ENCODE data around the gene PCDH12. TPM values are rescaled to one million over a fixed set of nuclear protein-coding genes. Genes with fewer than 3 reads are reported as not detected.

The PCDH12 gene
- total RNA-seq, 1 experiment from 2014 or later = 0.15 TPM

DNA sequence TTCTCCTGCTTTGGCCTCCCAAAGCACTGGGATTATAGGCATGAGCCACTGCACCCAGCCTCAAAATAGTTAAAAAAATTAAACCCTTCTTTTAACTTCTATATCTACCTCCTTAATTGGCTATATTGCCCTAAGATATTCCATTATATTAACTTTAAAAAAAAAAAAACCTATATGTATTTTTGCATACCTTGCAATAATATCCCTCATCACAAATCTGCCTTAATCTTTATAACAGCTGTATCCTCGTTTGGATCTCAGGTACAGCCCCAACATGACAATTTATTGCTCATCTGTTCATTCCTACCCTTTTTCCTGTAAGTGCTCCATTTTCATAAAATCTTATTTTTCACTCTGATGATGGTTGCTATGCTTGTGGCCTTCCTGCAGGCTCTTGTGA is 42.2 kb upstream of the PCDH12 start:
- H3K27ac ChIP-seq (ENCODE audit: low read length) = no peak overlapping the region
- H3K27me3 ChIP-seq (ENCODE audit: low read length) = no peaks in the 10 kb centered on the region
- H3K9me3 ChIP-seq (ENCODE audit: low read length) = no peaks in the 10 kb centered on the region
- no peaks in the 10 kb centered on the region for H3F3A ChIP-seq (ENCODE audit: low read length, unreplicated experiment)
- no peak overlapping the region for H3K9ac ChIP-seq (ENCODE audit: low read length)
- H3K4me3 ChIP-seq (ENCODE audit: low read length) = no peak overlapping the region
- H2AFZ ChIP-seq (ENCODE audit: low read length) = no peak overlapping the region
- no peak for ATAC-seq
- H4K20me1 ChIP-seq (ENCODE audit: low read length) = no peaks in the 10 kb centered on the region
- H3K79me2 ChIP-seq (ENCODE audit: low read length) = no peaks in the 10 kb centered on the region
- no peaks in the 10 kb centered on the region for H3K9me2 ChIP-seq (replicated peaks; ENCODE audit: low read length)
- no peaks in the 10 kb centered on the region for H3K4me1 ChIP-seq (ENCODE audit: insufficient read depth, low read length)
- POLR2A ChIA-PET (ENCODE audit: unreplicated experiment) = no interaction called here
- CTCF ChIA-PET = no interaction called here
- DNase-seq = no peak
- TF ChIP-seq EZH2 (IDR thresholded peaks at IDR 0.05; ENCODE audit: low read length, unreplicated experiment) = no peak
- no peak for TF ChIP-seq EZH2phosphoT487 (IDR thresholded peaks at IDR 0.05; ENCODE audit: borderline replicate concordance, low read length)
- TF ChIP-seq, protein P1, sequence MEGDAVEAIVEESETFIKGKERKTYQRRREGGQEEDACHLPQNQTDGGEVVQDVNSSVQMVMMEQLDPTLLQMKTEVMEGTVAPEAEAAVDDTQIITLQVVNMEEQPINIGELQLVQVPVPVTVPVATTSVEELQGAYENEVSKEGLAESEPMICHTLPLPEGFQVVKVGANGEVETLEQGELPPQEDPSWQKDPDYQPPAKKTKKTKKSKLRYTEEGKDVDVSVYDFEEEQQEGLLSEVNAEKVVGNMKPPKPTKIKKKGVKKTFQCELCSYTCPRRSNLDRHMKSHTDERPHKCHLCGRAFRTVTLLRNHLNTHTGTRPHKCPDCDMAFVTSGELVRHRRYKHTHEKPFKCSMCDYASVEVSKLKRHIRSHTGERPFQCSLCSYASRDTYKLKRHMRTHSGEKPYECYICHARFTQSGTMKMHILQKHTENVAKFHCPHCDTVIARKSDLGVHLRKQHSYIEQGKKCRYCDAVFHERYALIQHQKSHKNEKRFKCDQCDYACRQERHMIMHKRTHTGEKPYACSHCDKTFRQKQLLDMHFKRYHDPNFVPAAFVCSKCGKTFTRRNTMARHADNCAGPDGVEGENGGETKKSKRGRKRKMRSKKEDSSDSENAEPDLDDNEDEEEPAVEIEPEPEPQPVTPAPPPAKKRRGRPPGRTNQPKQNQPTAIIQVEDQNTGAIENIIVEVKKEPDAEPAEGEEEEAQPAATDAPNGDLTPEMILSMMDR (conservative IDR thresholded peaks at IDR 0.05; ENCODE audit: low read depth, low read length) = no peak
- H3K36me3 ChIP-seq (ENCODE audit: low read depth, low read length) = peaks cover 4% of the 10 kb centered on the region
- H3K4me2 ChIP-seq (ENCODE audit: low read length) = no peak overlapping the region
- intact Hi-C loops (cut with micrococcal nuclease) = no loop called here
- no TSS peak for BruUV-seq (replicated peaks)

DNA sequence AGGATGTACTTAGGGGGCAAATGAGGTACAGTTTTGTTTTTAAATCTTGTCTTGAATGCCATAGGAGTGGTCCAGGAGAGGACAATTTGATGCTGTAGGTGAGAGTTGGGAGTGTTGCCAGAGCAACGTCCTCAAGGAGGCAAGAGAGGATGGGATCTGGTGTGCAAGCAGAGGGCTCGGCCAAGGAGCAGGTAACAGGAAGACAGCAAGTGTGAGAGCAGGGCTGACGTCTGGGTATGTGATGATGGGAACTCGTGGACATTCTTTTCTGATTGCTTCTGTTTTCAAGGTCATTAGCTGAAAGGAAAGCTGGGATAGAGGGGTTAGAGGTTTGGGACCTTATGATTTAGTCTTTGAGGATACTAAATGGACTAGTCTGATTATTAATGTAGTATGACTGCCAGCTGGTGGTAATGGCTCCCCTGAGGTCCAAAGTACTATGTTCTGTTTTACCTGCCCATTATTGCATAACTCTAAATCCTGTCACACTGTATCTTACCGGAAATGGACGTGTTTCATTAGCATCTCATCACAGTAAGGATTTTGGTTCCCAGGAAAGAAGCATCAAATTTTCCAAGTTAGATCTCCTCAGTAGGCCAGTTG is 39.5 kb upstream of the PCDH12 start:
- H2AFZ ChIP-seq (ENCODE audit: low read length) = no peak overlapping the region
- BruUV-seq (replicated peaks) = no TSS peak
- H3K9ac ChIP-seq (ENCODE audit: low read length) = no peak overlapping the region
- ChIA-PET CTCF (no interaction called here), POLR2A (ENCODE audit: unreplicated experiment) (no interaction called here)
- no peak overlapping the region for H3K4me3 ChIP-seq (ENCODE audit: low read length)
- no peaks in the 10 kb centered on the region for H3K9me2 ChIP-seq (replicated peaks; ENCODE audit: low read length)
- no peak for ATAC-seq
- no peak overlapping the region for H3K4me2 ChIP-seq (ENCODE audit: low read length)
- no peak overlapping the region for H3K27ac ChIP-seq (ENCODE audit: low read length)
- TF ChIP-seq, protein P1 (conservative IDR thresholded peaks at IDR 0.05; ENCODE audit: low read depth, low read length) = no peak
- TF ChIP-seq EZH2phosphoT487 (IDR thresholded peaks at IDR 0.05; ENCODE audit: borderline replicate concordance, low read length) = no peak
- no peak for TF ChIP-seq EZH2 (IDR thresholded peaks at IDR 0.05; ENCODE audit: low read length, unreplicated experiment)
- intact Hi-C loops (cut with micrococcal nuclease) = no loop called here
- no peak for DNase-seq
- H3K9me3 ChIP-seq (ENCODE audit: low read length) = no peaks in the 10 kb centered on the region
- peaks cover 12% of the 10 kb centered on the region for H3K36me3 ChIP-seq (ENCODE audit: low read depth, low read length)
- no peaks in the 10 kb centered on the region for H3K27me3 ChIP-seq (ENCODE audit: low read length)
- H3K79me2 ChIP-seq (ENCODE audit: low read length) = no peaks in the 10 kb centered on the region
- H4K20me1 ChIP-seq (ENCODE audit: low read length) = no peaks in the 10 kb centered on the region
- no peaks in the 10 kb centered on the region for H3F3A ChIP-seq (ENCODE audit: low read length, unreplicated experiment)
- H3K4me1 ChIP-seq (ENCODE audit: insufficient read depth, low read length) = no peaks in the 10 kb centered on the region

DNA sequence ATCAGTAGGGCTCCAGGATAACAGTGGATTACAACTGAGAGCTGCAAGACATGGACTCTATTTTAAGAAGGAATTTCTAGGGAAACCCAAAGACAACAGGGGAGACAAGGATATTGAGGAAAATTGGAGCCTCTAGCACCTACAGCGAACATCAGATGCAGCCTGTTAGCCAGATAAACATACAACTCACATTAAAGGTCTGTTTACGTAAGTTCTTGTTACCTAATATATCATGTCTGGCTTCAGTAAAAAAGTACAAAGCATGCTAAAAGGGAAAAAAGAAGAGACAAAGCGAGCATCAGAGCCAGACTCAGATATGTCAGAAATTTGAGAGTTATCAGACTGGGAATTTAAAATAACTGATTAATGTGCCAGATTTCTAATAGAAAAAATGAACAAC is 37.7 kb upstream of the PCDH12 start:
- H2AFZ ChIP-seq (ENCODE audit: low read length) = no peak overlapping the region
- no peaks in the 10 kb centered on the region for H3K27me3 ChIP-seq (ENCODE audit: low read length)
- H3K9me2 ChIP-seq (replicated peaks; ENCODE audit: low read length) = no peaks in the 10 kb centered on the region
- intact Hi-C loops (cut with micrococcal nuclease) = no loop called here
- H3K27ac ChIP-seq (ENCODE audit: low read length) = no peak overlapping the region
- no peaks in the 10 kb centered on the region for H3K79me2 ChIP-seq (ENCODE audit: low read length)
- no TSS peak for BruUV-seq (replicated peaks)
- CTCF ChIA-PET = no interaction called here
- POLR2A ChIA-PET (ENCODE audit: unreplicated experiment) = no interaction called here
- no peaks in the 10 kb centered on the region for H3F3A ChIP-seq (ENCODE audit: low read length, unreplicated experiment)
- no peak overlapping the region for H3K4me2 ChIP-seq (ENCODE audit: low read length)
- no peaks in the 10 kb centered on the region for H4K20me1 ChIP-seq (ENCODE audit: low read length)
- no peak for DNase-seq
- TF ChIP-seq, protein P1 (conservative IDR thresholded peaks at IDR 0.05; ENCODE audit: low read depth, low read length) = no peak
- TF ChIP-seq EZH2phosphoT487 (IDR thresholded peaks at IDR 0.05; ENCODE audit: borderline replicate concordance, low read length) = no peak
- TF ChIP-seq EZH2 (IDR thresholded peaks at IDR 0.05; ENCODE audit: low read length, unreplicated experiment) = no peak
- no peaks in the 10 kb centered on the region for H3K9me3 ChIP-seq (ENCODE audit: low read length)
- no peak overlapping the region for H3K4me3 ChIP-seq (ENCODE audit: low read length)
- no peak overlapping the region for H3K9ac ChIP-seq (ENCODE audit: low read length)
- H3K4me1 ChIP-seq (ENCODE audit: insufficient read depth, low read length) = no peaks in the 10 kb centered on the region
- ATAC-seq = no peak
- peaks cover 9% of the 10 kb centered on the region for H3K36me3 ChIP-seq (ENCODE audit: low read depth, low read length)
